Suprapubic skin (tissue), 3 donors: ENCODE measurements around the gene L3MBTL2.

Experiments
- POLR2A ChIP-seq, 2 donors: fragments of 450-650 bp; IDR thresholded peaks; one replicate each; pipeline ENCODE4 v1.6.1; 2017; ENCODE audit warnings: antibody characterized with exemption in 2 of 2, mild to moderate bottlenecking in 2 of 2, moderate library complexity in 2 of 2
- TF ChIP-seq, protein P1 (sequence below), 2 donors: fragments of 200-600 bp in 1 of 2; fragments of 450-650 bp in 1 of 2; sonication (generic) in 1 of 2; IDR thresholded peaks; one replicate each; pipeline ENCODE4 v1.5.1; 2016 to 2019; ENCODE audit warnings: antibody characterized with exemption in 2 of 2, mild to moderate bottlenecking in 1 of 2, moderate library complexity in 1 of 2

DNA sequence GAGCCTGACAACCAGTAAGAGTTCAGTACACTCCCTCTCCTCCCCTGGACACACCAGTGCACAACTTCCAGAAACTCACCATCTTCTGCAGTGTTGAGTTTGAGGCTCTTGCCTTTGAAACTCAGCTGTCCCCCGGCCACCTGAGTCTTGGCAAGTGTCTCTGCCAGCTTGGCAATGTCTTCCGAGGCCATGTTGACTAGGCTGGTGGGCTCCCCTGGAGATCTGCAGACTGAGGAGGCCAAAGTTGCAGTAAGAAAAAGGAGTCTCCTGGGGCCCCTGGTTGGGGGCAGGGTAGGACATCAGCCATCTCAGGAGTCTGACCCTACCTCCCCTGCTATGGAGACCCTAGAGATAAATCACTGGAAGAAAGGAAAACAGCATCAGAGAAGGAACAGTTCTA, 75.7 kb downstream of the L3MBTL2 start:
- TF ChIP-seq, protein P1, sequence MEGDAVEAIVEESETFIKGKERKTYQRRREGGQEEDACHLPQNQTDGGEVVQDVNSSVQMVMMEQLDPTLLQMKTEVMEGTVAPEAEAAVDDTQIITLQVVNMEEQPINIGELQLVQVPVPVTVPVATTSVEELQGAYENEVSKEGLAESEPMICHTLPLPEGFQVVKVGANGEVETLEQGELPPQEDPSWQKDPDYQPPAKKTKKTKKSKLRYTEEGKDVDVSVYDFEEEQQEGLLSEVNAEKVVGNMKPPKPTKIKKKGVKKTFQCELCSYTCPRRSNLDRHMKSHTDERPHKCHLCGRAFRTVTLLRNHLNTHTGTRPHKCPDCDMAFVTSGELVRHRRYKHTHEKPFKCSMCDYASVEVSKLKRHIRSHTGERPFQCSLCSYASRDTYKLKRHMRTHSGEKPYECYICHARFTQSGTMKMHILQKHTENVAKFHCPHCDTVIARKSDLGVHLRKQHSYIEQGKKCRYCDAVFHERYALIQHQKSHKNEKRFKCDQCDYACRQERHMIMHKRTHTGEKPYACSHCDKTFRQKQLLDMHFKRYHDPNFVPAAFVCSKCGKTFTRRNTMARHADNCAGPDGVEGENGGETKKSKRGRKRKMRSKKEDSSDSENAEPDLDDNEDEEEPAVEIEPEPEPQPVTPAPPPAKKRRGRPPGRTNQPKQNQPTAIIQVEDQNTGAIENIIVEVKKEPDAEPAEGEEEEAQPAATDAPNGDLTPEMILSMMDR (IDR thresholded peaks at IDR 0.05): no peak
- no peak for TF ChIP-seq POLR2A (IDR thresholded peaks at IDR 0.05)
